GM13977 (cell line): ENCODE results near the gene SYNPO2L.

Experiments
- DNase-seq: peaks from one replicate; pipeline ENCODE4 v3.0.0; 2012; ENCODE audit warnings: low spot score
- in situ Hi-C: fragments of 300-500 bp; cut with MboI; formaldehyde crosslinking; loops from one replicate; pipeline ENCODE4 v1.12.0; 2022; ENCODE audit warnings: low sequenced_read_pairs, low pct_unique_long_range_greater_than_20kb, mixed read lengths, inconsistent platforms; ENCODE audit not compliant: unreplicated experiment
- TF ChIP-seq, protein P1 (sequence below): IDR thresholded peaks from 2 replicates; pipeline ENCODE4 v1.5.1; 2012; ENCODE audit warnings: mild to moderate bottlenecking, control low read depth; ENCODE audit not compliant: insufficient read depth; ENCODE audit errors: extremely low read depth, missing control alignments

SYNPO2L gene

DNA sequence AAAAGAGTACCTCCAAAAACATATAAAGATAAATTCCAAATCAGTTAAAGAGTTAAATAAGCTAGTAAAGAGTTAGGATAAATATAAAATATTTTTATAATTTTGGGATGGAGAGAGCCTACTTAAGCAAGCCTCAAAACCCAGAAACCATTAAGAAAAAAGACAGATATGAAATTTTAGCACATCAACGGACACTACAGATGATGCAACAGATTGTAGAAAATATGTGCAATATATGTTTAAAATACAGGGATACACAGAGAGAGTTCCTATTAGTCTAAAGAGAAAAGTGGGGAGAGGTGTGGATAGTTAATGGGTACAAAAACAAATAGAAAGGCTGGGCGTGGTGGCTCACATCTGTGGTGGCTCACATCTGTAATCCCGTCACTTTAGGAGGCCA is 41.1 kb downstream of the SYNPO2L start:
- TF ChIP-seq, protein P1, sequence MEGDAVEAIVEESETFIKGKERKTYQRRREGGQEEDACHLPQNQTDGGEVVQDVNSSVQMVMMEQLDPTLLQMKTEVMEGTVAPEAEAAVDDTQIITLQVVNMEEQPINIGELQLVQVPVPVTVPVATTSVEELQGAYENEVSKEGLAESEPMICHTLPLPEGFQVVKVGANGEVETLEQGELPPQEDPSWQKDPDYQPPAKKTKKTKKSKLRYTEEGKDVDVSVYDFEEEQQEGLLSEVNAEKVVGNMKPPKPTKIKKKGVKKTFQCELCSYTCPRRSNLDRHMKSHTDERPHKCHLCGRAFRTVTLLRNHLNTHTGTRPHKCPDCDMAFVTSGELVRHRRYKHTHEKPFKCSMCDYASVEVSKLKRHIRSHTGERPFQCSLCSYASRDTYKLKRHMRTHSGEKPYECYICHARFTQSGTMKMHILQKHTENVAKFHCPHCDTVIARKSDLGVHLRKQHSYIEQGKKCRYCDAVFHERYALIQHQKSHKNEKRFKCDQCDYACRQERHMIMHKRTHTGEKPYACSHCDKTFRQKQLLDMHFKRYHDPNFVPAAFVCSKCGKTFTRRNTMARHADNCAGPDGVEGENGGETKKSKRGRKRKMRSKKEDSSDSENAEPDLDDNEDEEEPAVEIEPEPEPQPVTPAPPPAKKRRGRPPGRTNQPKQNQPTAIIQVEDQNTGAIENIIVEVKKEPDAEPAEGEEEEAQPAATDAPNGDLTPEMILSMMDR: no peak
- DNase-seq: no peak
- in situ Hi-C loops: no loop called here

DNA sequence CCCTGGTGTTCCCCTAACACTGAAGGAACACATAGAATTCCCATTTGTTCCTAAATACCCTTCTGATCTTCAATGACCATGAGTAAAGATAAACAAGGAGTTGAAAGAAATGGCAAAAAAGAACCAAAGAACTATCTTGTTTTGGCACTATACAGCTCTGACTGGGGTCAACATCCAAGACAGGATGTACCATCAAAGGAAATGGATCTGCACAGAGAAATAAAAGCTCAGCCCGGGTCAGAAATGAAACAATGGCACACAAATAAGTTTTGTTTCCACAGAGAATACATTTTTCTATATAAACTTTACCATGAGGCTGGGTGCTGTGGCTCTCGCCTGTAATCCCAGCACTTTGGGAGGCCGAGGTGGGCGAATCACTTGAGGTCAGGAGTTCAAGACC is 46.7 kb downstream of the SYNPO2L start:
- in situ Hi-C loops: no loop called here

DNA sequence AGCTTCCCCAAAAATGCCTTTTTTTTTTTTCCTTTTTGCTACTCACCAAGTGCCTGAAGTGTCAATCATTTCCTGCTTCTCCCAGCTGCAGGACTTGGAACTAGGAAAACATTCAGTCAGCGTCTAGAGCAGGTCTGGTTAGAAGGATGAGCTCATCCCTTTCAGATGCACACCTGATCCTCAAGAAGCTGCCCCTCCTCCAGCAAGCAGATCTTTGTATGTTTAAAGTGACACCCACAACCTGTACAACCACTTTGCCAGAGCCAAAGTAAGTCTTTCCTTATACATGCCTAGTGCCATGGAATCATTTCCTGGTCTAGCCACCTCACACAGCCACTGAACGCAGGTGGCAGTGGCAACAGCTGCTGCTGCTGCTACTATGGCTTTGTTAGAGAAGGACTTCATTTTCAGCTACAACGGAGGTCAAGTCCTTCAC is 54.3 kb downstream of the SYNPO2L start:
- TF ChIP-seq, protein P1: no peak
- no peak for DNase-seq
- in situ Hi-C loops: no loop called here

More for the DNA sequence above, 46.7 kb downstream of the SYNPO2L start:
- TF ChIP-seq, protein P1: no peak
- no peak for DNase-seq

DNA sequence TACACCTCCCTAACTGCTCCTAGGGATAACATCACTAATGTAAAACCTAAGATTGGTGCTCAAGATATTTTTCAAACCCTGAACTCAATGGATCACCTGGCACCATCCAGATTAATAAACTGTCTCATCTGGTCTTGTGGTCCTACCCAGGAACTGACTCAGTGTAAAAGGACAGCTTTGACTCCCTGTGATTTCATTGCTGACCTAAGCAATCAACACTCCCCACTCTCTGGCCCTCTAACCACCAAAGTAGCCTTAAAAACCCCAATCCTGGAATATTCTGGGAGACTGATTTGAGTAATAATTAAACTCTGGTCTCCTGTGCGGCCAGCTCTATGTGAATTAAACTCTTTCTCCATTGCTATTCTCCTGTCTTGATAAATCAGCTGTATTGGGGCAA is 58.5 kb downstream of the SYNPO2L start:
- in situ Hi-C loops: no loop called here
- DNase-seq: no peak

More for the DNA sequence above, 58.5 kb downstream of the SYNPO2L start:
- TF ChIP-seq, protein P1: no peak
